Stimulated activated CD8-positive, alpha-beta memory T cell treated with anti-CD3 and anti-CD28 coated beads, Interleukin-7, amount 100 ng/mL, for 48 hours (primary cell): ENCODE data around the gene FPR1.
"Not testable (repeated sequence)": the region's sequence is repeated elsewhere in the genome, so short reads cannot be mapped to it uniquely, and the experiment has no call there.

Experiments used
- DNase-seq, 2 donors: peaks; one replicate each; pipeline ENCODE4 v3.0.0-alpha.2; 2020; ENCODE audit warnings: low read depth in 1 of 2; ENCODE audit errors: extremely low read depth in 1 of 2

FPR1 gene

GRCh38 chr19:51739466-51740213 lies 12.0 kb downstream of the FPR1 start:
- DNase-seq: no peak

GRCh38 chr19:51738523-51738922 lies 13.2 kb downstream of the FPR1 start:
- not testable (repeated sequence) for DNase-seq

- DNase-seq: no peak
These were observed 13.8 kb downstream of the FPR1 start for GRCh38 chr19:51737924-51738323.

- no peak for DNase-seq
These were observed 14.3 kb downstream of the FPR1 start for GRCh38 chr19:51737389-51737788.

- DNase-seq: no peak
These were observed 15.8 kb downstream of the FPR1 start for GRCh38 chr19:51735759-51736449.

- no peak for DNase-seq
These were observed 17.7 kb downstream of the FPR1 start for GRCh38 chr19:51733742-51734522.

- DNase-seq: no peak
These were observed 21.9 kb downstream of the FPR1 start for GRCh38 chr19:51729781-51730180.

GRCh38 chr19:51727349-51727880 lies 24.3 kb downstream of the FPR1 start:
- DNase-seq: no peak

- no peak for DNase-seq
These were observed 25.6 kb downstream of the FPR1 start for GRCh38 chr19:51726049-51726448.

GRCh38 chr19:51724543-51724942 lies 27.1 kb downstream of the FPR1 start:
- no peak for DNase-seq

- DNase-seq: no peak
These were observed 29.2 kb downstream of the FPR1 start for GRCh38 chr19:51722492-51722891.

GRCh38 chr19:51721905-51722304 lies 29.8 kb downstream of the FPR1 start:
- no peak for DNase-seq

GRCh38 chr19:51719251-51719988 lies 32.3 kb downstream of the FPR1 start:
- DNase-seq: no peak

GRCh38 chr19:51716925-51717324 lies 34.8 kb downstream of the FPR1 start:
- DNase-seq: no peak

GRCh38 chr19:51715850-51716249 lies 35.8 kb downstream of the FPR1 start:
- no peak for DNase-seq

GRCh38 chr19:51714848-51715247 lies 36.8 kb downstream of the FPR1 start:
- no peak for DNase-seq

- DNase-seq: no peak
These were observed 38.1 kb downstream of the FPR1 start for GRCh38 chr19:51713319-51714285.

- DNase-seq: no peak
These were observed 39.1 kb downstream of the FPR1 start for GRCh38 chr19:51712461-51713081.

- DNase-seq: no peak
These were observed 40.0 kb downstream of the FPR1 start for GRCh38 chr19:51711702-51712101.
